H9 (cell line): Measurements from ENCODE around the gene MUS81. TPM values are rescaled to one million over a fixed set of nuclear protein-coding genes. Genes with fewer than 3 reads are reported as not detected.

Source experiments
- DNase-seq: peaks from one replicate; pipeline ENCODE4 v3.0.0-alpha.2; 2017
- H2AFZ ChIP-seq: one replicate; pipeline ENCODE4 v1.6.1; 2013; ENCODE audit warnings: mild to moderate bottlenecking, low read length, control low read depth, moderate library complexity
- H2AK5ac ChIP-seq: 2 replicates; pipeline ENCODE4 v1.6.1; 2013; ENCODE audit warnings: low read length, control low read depth, mixed read lengths; ENCODE audit not compliant: insufficient read length
- H2BK120ac ChIP-seq: one replicate; pipeline ENCODE4 v1.6.1; 2013; ENCODE audit warnings: low read depth, mild to moderate bottlenecking, low read length, control low read depth, inconsistent platforms; ENCODE audit not compliant: poor library complexity, severe bottlenecking
- H2BK12ac ChIP-seq: 2 replicates; pipeline ENCODE4 v1.6.1; 2013; ENCODE audit warnings: low read length, control low read depth, mixed read lengths, low read depth; ENCODE audit not compliant: insufficient read length
- H2BK15ac ChIP-seq: 2 replicates; pipeline ENCODE4 v1.6.1; 2013; ENCODE audit warnings: low read depth, low read length, control low read depth
- H2BK20ac ChIP-seq: one replicate; pipeline ENCODE4 v1.6.1; 2013; ENCODE audit warnings: low read depth, mild to moderate bottlenecking, low read length, control low read depth, inconsistent platforms; ENCODE audit not compliant: poor library complexity, severe bottlenecking
- H2BK5ac ChIP-seq: 2 replicates; pipeline ENCODE4 v1.6.1; 2013; ENCODE audit warnings: low read length, control low read depth, mixed read lengths; ENCODE audit not compliant: insufficient read length
- H3K14ac ChIP-seq: 2 replicates; pipeline ENCODE4 v1.6.1; 2013; ENCODE audit warnings: low read length, control low read depth; ENCODE audit not compliant: insufficient read depth
- H3K18ac ChIP-seq: 2 replicates; pipeline ENCODE4 v1.6.1; 2013; ENCODE audit warnings: low read depth, mild to moderate bottlenecking, mixed read lengths, low read length, control low read depth; ENCODE audit not compliant: insufficient read length
- H3K23ac ChIP-seq: 2 replicates; pipeline ENCODE4 v1.6.1; 2013; ENCODE audit warnings: low read length, control low read depth, mixed read lengths, low read depth; ENCODE audit not compliant: insufficient read length
- H3K23me2 ChIP-seq: 2 replicates; pipeline ENCODE4 v1.6.1; 2013; ENCODE audit warnings: low read depth, mild to moderate bottlenecking, mixed read lengths, low read length, control low read depth; ENCODE audit not compliant: insufficient read length, poor library complexity, severe bottlenecking
- H3K27ac ChIP-seq: 2 replicates; pipeline ENCODE4 v1.5.1; 2013; ENCODE audit warnings: low read length, control low read depth, mixed read lengths, low read depth; ENCODE audit not compliant: insufficient read length
- H3K27me3 ChIP-seq: 2 replicates; pipeline ENCODE4 v1.6.1; 2013; ENCODE audit warnings: low read length, control low read depth, inconsistent platforms; ENCODE audit not compliant: insufficient read depth
- H3K4ac ChIP-seq: 2 replicates; pipeline ENCODE4 v1.6.1; 2013; ENCODE audit warnings: low read depth, mild to moderate bottlenecking, control low read depth, inconsistent platforms, low read length, moderate library complexity
- H3K4me1 ChIP-seq: 2 replicates; pipeline ENCODE4 v1.6.1; 2013; ENCODE audit warnings: low read length, control low read depth, inconsistent platforms; ENCODE audit not compliant: insufficient read depth
- H3K4me2 ChIP-seq: 2 replicates; pipeline ENCODE4 v1.6.1; 2013; ENCODE audit warnings: low read length, control low read depth, mixed read lengths; ENCODE audit not compliant: insufficient read length, insufficient read depth
- H3K56ac ChIP-seq: 2 replicates; pipeline ENCODE4 v1.6.1; 2013; ENCODE audit warnings: low read depth, mild to moderate bottlenecking, mixed read lengths, low read length, control low read depth; ENCODE audit not compliant: insufficient read length
- H3K79me1 ChIP-seq: 2 replicates; pipeline ENCODE4 v1.6.1; 2013; ENCODE audit warnings: low read depth, mild to moderate bottlenecking, moderate library complexity, low read length, control low read depth, inconsistent platforms; ENCODE audit not compliant: insufficient read depth, poor library complexity, severe bottlenecking
- H3K79me2 ChIP-seq: 2 replicates; pipeline ENCODE4 v1.6.1; 2013; ENCODE audit warnings: low read length, control low read depth, inconsistent platforms; ENCODE audit not compliant: insufficient read depth
- H3K9ac ChIP-seq: 2 replicates; pipeline ENCODE4 v1.6.1; 2013; ENCODE audit warnings: low read length, control low read depth, mixed read lengths; ENCODE audit not compliant: insufficient read length; ENCODE audit errors: extremely low read depth
- H3K9me3 ChIP-seq: one replicate; pipeline ENCODE4 v1.6.1; 2013; ENCODE audit warnings: low read depth, low read length, inconsistent platforms; ENCODE audit not compliant: control insufficient read depth
- H3T11ph ChIP-seq: one replicate; pipeline ENCODE4 v1.6.1; 2013; ENCODE audit warnings: mild to moderate bottlenecking, low read length, control low read depth, inconsistent platforms
- H4K20me1 ChIP-seq: one replicate; pipeline ENCODE4 v1.6.1; 2013; ENCODE audit not compliant: control insufficient read depth, insufficient read length, insufficient read depth
- H4K5ac ChIP-seq: 2 replicates; pipeline ENCODE4 v1.6.1; 2013; ENCODE audit warnings: low read depth, mild to moderate bottlenecking, mixed read lengths, low read length, control low read depth; ENCODE audit not compliant: insufficient read length
- H4K8ac ChIP-seq: replicated peaks from 2 replicates; pipeline ENCODE4 v1.6.1; 2013; ENCODE audit warnings: low read length, control low read depth, mixed read lengths, low read depth; ENCODE audit not compliant: insufficient read length
- H4K91ac ChIP-seq: 2 replicates; pipeline ENCODE4 v1.6.1; 2013; ENCODE audit warnings: low read depth, mild to moderate bottlenecking, moderate library complexity, mixed read lengths, low read length, control low read depth; ENCODE audit not compliant: insufficient read length
- H3K27ac Mint-ChIP-seq, 3 experiments: 2 replicates in 2 of 3; 3 replicates in 1 of 3; pipeline ENCODE4 v1.8.0; 2020 to 2021; ENCODE audit warnings: mixed read lengths in 3 of 3, mild to moderate bottlenecking in 1 of 3, moderate library complexity in 1 of 3
- H3K27me3 Mint-ChIP-seq: 2 replicates; pipeline ENCODE4 v1.8.0; 2021; ENCODE audit warnings: low read depth, mild to moderate bottlenecking, moderate library complexity, mixed read lengths
- H3K36me3 Mint-ChIP-seq, 3 experiments: 2 replicates in 2 of 3; 3 replicates in 1 of 3; pipeline ENCODE4 v1.8.0; 2020 to 2021; ENCODE audit warnings: low read depth in 3 of 3, mixed read lengths in 3 of 3; ENCODE audit not compliant: insufficient read depth in 1 of 3
- H3K4me1 Mint-ChIP-seq, 2 experiments: 2 replicates each; pipeline ENCODE4 v1.8.0; 2020; ENCODE audit warnings: mixed read lengths in 2 of 2
- H3K4me3 Mint-ChIP-seq, 2 experiments: 2 replicates in 1 of 2; 3 replicates in 1 of 2; pipeline ENCODE4 v1.8.0; 2020 to 2021; ENCODE audit warnings: mild to moderate bottlenecking in 2 of 2, mixed read lengths in 2 of 2, moderate library complexity in 1 of 2
- H3K9me3 Mint-ChIP-seq, 2 experiments: 2 replicates in 1 of 2; 3 replicates in 1 of 2; pipeline ENCODE4 v1.8.0; 2020; ENCODE audit warnings: mild to moderate bottlenecking in 2 of 2, mixed read lengths in 2 of 2, moderate library complexity in 1 of 2
- CTCF ChIP-seq: fragments of 200-600 bp; sonication (generic); conservative IDR thresholded peaks from 3 replicates; pipeline ENCODE4 v1.8.0; 2021; ENCODE audit warnings: antibody characterized with exemption, mild to moderate bottlenecking
- WGBS: extraction: QIAGEN DNeasy Blood & Tissue Kit; methylation state at CpG from one replicate; pipeline ENCODE4 v1.1.7; 2013; ENCODE audit warnings: missing lambda C conversion rate, low lambda C conversion rate, mixed read lengths; ENCODE audit not compliant: insufficient read length; ENCODE audit errors: extremely low coverage; 5-methylcytosine and 5-hydroxymethylcytosine counted together
- total RNA-seq: library from RNA; stranded (reverse); gene quantifications from 2 replicates; pipeline ENCODE4 v1.2.1, GENCODE V29; 2021

The MUS81 gene
- total RNA-seq, 1 experiment from 2014 or later = 49.2 TPM

GRCh38 chr11:65899356-65900124, 39.3 kb downstream of the MUS81 start:
- Histone ChIP-seq H3K4me2 (peak overlapping the region; percentile 86), H2BK12ac (no peak overlapping the region), H3K23me2 (peaks cover 9% of the 10 kb centered on the region), H3K23ac (no peak overlapping the region), H3K4me1 (no peaks in the 10 kb centered on the region), H3K9ac (no peak overlapping the region), H3K4ac (no peak overlapping the region), H4K5ac (no peak overlapping the region), H3K27me3 (peaks cover 17% of the 10 kb centered on the region; the same call in 1 of the 2 replicates), H3K79me1 (no peaks in the 10 kb centered on the region), H4K8ac (no peak overlapping the region), H3K56ac (no peak overlapping the region), H3K14ac (peak overlapping the region; percentile 62; the same call in 1 of the 2 replicates), H3K79me2 (no peaks in the 10 kb centered on the region), H2AK5ac (no peak overlapping the region), H4K20me1 (no peaks in the 10 kb centered on the region), H4K91ac (no peak overlapping the region), H2BK120ac (no peak overlapping the region), H3K27ac (no peak overlapping the region), H3K9me3 (no peaks in the 10 kb centered on the region), H3T11ph (no peak overlapping the region), H2AFZ (no peak overlapping the region), H2BK20ac (no peak overlapping the region), H3K18ac (peak overlapping the region; percentile 65), H2BK5ac (no peak overlapping the region), H2BK15ac (no peak overlapping the region)
- no peak for TF ChIP-seq CTCF
- Mint-ChIP-seq H3K27me3 (peaks cover 69% of the 10 kb centered on the region), H3K4me1 (peaks cover 14 to 17% of the 10 kb centered on the region in 2 experiments), H3K36me3 (peaks cover 0 to 23% (median 0%) of the 10 kb centered on the region in 3 experiments; a peak in 2 of 7 replicates), H3K4me3 (peak overlapping the region; percentile 78 to 80), H3K27ac (0 out of 7 replicates have a peak overlapping the region, but pooled peaks of 1 of the 3 experiments have one; percentile 14), H3K9me3 (no peaks in the 10 kb centered on the region; a peak in 1 of 5 replicates)
- no CpG with 5 or more reads among the region's 78 CpGs for WGBS
- peak; percentile 67 for DNase-seq
